ENCODE measurements around the gene ZBTB11. TPM values are rescaled to one million over a fixed set of nuclear protein-coding genes. Genes with fewer than 3 reads are reported as not detected.

Gene ZBTB11
- total RNA-seq, 1 donor from 2014 or later, result 22.8 TPM

GRCh38 chr3:101673953-101674352, 3.0 kb downstream of the ZBTB11 start:
- no peak for TF ChIP-seq CTCF (IDR thresholded peaks at IDR 0.05)
- DNase-seq, result no peak
- H3K4me3 ChIP-seq, result no peak overlapping the region
- no peaks in the 10 kb centered on the region for H3K27me3 ChIP-seq
- no peaks in the 10 kb centered on the region for H3K9me3 ChIP-seq
- H3K27ac ChIP-seq, result no peak overlapping the region
- intact Hi-C loops (cut with DNase I), result no loop called here
- peaks cover 29% of the 10 kb centered on the region for H3K36me3 ChIP-seq
- no peak for ATAC-seq
- peaks cover 12% of the 10 kb centered on the region for H3K4me1 ChIP-seq

GRCh38 chr3:101671014-101671413, 5.9 kb downstream of the ZBTB11 start:
- H3K27me3 ChIP-seq, result no peaks in the 10 kb centered on the region
- H3K27ac ChIP-seq, result no peak overlapping the region
- no peak overlapping the region for H3K4me3 ChIP-seq
- DNase-seq (no peak), ATAC-seq (no peak)
- intact Hi-C loops (cut with DNase I), result no loop called here
- no peaks in the 10 kb centered on the region for H3K4me1 ChIP-seq
- no peaks in the 10 kb centered on the region for H3K9me3 ChIP-seq
- TF ChIP-seq CTCF (IDR thresholded peaks at IDR 0.05), result no peak
- peaks cover 54% of the 10 kb centered on the region for H3K36me3 ChIP-seq

- TF ChIP-seq CTCF (IDR thresholded peaks at IDR 0.05), result no peak
- H3K36me3 ChIP-seq, result peaks cover 83% of the 10 kb centered on the region
- H3K9me3 ChIP-seq, result no peaks in the 10 kb centered on the region
- no peak for ATAC-seq
- intact Hi-C loops (cut with DNase I), result no loop called here
- no peak for DNase-seq
- no peaks in the 10 kb centered on the region for H3K4me1 ChIP-seq
- H3K4me3 ChIP-seq, result no peak overlapping the region
- H3K27ac ChIP-seq, result no peak overlapping the region
- H3K27me3 ChIP-seq, result no peaks in the 10 kb centered on the region
These were observed 9.1 kb downstream of the ZBTB11 start for GRCh38 chr3:101667844-101668243.

GRCh38 chr3:101667331-101667730, 9.6 kb downstream of the ZBTB11 start:
- intact Hi-C loops (cut with DNase I), result no loop called here
- Histone ChIP-seq H3K4me3 (no peak overlapping the region), H3K27ac (no peak overlapping the region), H3K9me3 (no peaks in the 10 kb centered on the region), H3K4me1 (no peaks in the 10 kb centered on the region), H3K36me3 (peaks cover 88% of the 10 kb centered on the region), H3K27me3 (no peaks in the 10 kb centered on the region)
- TF ChIP-seq CTCF (IDR thresholded peaks at IDR 0.05), result no peak
- ATAC-seq (no peak), DNase-seq (no peak)

GRCh38 chr3:101665851-101666250, 11.1 kb downstream of the ZBTB11 start:
- Histone ChIP-seq H3K4me1 (no peaks in the 10 kb centered on the region), H3K4me3 (no peak overlapping the region), H3K27me3 (no peaks in the 10 kb centered on the region), H3K27ac (no peak overlapping the region), H3K9me3 (no peaks in the 10 kb centered on the region), H3K36me3 (peaks cover 93% of the 10 kb centered on the region)
- intact Hi-C loops (cut with DNase I), result no loop called here
- no peak for TF ChIP-seq CTCF (IDR thresholded peaks at IDR 0.05)
- ATAC-seq (no peak), DNase-seq (no peak)

- ATAC-seq (peak; percentile 77), DNase-seq (no peak)
- Histone ChIP-seq H3K27me3 (no peaks in the 10 kb centered on the region), H3K4me1 (no peaks in the 10 kb centered on the region), H3K4me3 (no peak overlapping the region), H3K27ac (no peak overlapping the region), H3K9me3 (no peaks in the 10 kb centered on the region), H3K36me3 (peaks cover 93% of the 10 kb centered on the region)
- intact Hi-C loops (cut with DNase I), result no loop called here
- TF ChIP-seq CTCF (IDR thresholded peaks at IDR 0.05), result no peak
These were observed 11.6 kb downstream of the ZBTB11 start for GRCh38 chr3:101665357-101665756.

All from upper lobe of right lung (tissue), 1 donor.